Neural crest cell (in vitro differentiated cells): ENCODE results near the gene RPL32. TPM values are rescaled to one million over a fixed set of nuclear protein-coding genes. Genes with fewer than 3 reads are reported as not detected.

Experiments
- DNase-seq: peaks from one replicate; pipeline ENCODE4 v3.0.0; 2021; ENCODE audit warnings: low read depth, mixed read lengths, low spot score
- H3K27ac Mint-ChIP-seq: one replicate; pipeline ENCODE4 v1.8.0; 2021; ENCODE audit warnings: mild to moderate bottlenecking, mixed read lengths; ENCODE audit not compliant: unreplicated experiment
- H3K27me3 Mint-ChIP-seq: 2 replicates; pipeline ENCODE4 v1.8.0; 2021; ENCODE audit warnings: low read depth, mild to moderate bottlenecking, mixed read lengths
- H3K36me3 Mint-ChIP-seq: 2 replicates; pipeline ENCODE4 v1.8.0; 2021; ENCODE audit warnings: low read depth, mild to moderate bottlenecking, mixed read lengths
- H3K4me1 Mint-ChIP-seq: 2 replicates; pipeline ENCODE4 v1.8.0; 2021; ENCODE audit warnings: mixed read lengths
- H3K4me3 Mint-ChIP-seq: one replicate; pipeline ENCODE4 v1.8.0; 2021; ENCODE audit warnings: mild to moderate bottlenecking, mixed read lengths
- H3K9me3 Mint-ChIP-seq: 2 replicates; pipeline ENCODE4 v1.8.0; 2021; ENCODE audit warnings: mixed read lengths
- total RNA-seq: library from RNA; stranded (reverse); gene quantifications from 2 replicates; pipeline ENCODE4 v1.2.1, GENCODE V29; 2021
- TF ChIP-seq, protein P1 (sequence below): fragments of 200-600 bp; sonication (generic); conservative IDR thresholded peaks from 2 replicates; pipeline ENCODE4 v1.5.0; 2021; ENCODE audit warnings: antibody characterized with exemption, mild to moderate bottlenecking

Gene RPL32
- total RNA-seq, 1 donor from 2014 or later = 1,918 TPM

DNA sequence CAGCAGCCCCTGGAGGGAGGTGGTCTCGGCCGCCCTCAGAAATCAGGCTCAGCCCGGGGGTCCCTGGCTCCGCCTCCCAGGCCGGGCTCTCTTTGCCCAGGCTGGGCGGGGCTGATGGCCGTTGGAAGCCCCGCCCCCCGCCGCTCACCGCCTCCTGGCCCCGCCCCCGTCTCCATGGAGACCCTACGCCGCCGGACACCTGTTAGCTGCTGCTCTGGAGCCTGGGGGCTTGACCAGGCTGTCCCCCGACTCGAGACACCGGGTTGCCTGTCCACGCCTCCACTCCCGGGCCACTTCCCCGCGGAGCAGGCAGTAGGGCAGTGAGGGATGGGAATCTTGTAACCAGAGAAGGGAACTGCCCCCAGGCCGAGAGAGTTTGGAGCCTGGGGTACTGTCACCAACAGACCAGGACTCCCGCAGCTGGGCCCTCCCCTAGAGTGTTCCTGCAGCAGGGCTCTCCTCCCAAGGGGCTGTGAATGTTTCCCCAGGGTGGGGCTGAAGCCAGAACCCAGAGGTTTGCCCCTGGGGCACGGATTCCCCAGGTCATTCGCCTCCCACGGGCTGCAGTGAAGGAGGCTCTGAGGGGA lies 27.8 kb upstream of the RPL32 start:
- H3K4me3 Mint-ChIP-seq = no peak overlapping the region

DNA sequence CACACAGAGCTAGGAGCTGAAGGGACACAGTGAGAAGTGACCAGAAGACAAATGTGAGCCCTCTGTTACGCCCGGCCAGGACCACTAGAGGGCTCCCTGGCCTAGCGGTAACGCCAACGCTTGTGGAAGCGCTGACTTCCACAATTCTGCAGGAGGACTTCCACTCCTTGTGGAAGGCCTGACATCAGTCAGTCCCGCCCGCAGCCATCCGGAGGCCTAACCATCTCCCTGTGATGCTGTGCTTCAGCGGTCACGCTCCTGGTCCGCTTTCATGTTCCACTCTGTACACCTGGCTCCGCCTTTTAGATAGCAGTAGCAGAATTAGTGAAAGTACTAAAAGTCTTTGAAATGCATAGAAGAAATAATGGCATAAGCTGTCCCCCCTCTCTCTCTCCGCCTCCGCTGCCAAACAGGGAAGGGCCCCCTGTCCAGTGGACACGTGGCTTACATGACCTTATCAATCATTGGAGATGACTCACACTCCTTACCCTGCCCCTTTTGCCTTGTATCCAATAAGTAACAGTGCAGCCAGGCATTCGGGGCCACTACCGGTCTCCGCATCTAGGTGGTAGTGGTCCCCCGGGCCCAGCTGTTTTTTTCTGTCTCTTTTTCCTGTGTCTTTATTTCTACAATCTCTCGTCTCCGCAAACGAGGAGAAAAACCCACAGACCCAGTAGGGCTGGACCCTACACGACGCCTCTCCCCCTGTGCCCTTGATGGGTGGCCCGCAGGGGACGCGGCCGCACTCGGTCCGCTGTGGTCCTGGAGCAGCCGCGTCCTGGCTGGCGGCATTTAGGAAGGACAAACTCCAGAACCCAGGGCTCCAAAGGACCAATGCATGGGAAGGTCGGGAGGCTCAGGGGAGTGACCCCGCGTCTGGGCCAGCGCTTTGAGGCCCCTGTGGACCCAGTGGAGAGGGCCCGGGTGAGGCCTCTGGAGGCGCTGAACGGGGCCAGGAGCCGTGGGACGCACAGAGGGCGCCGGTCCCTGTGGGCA lies 27.0 kb upstream of the RPL32 start:
- Mint-ChIP-seq H3K27me3 (peaks cover 9% of the 10 kb centered on the region), H3K4me3 (peak overlapping the region; percentile 80), H3K9me3 (no peaks in the 10 kb centered on the region), H3K4me1 (peaks cover 13% of the 10 kb centered on the region), H3K36me3 (peaks cover 2% of the 10 kb centered on the region), H3K27ac (peak overlapping the region; percentile 73)
- TF ChIP-seq, protein P1, sequence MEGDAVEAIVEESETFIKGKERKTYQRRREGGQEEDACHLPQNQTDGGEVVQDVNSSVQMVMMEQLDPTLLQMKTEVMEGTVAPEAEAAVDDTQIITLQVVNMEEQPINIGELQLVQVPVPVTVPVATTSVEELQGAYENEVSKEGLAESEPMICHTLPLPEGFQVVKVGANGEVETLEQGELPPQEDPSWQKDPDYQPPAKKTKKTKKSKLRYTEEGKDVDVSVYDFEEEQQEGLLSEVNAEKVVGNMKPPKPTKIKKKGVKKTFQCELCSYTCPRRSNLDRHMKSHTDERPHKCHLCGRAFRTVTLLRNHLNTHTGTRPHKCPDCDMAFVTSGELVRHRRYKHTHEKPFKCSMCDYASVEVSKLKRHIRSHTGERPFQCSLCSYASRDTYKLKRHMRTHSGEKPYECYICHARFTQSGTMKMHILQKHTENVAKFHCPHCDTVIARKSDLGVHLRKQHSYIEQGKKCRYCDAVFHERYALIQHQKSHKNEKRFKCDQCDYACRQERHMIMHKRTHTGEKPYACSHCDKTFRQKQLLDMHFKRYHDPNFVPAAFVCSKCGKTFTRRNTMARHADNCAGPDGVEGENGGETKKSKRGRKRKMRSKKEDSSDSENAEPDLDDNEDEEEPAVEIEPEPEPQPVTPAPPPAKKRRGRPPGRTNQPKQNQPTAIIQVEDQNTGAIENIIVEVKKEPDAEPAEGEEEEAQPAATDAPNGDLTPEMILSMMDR = peak; percentile 93
- peak; percentile 84 for DNase-seq

More for the DNA sequence above, 27.8 kb upstream of the RPL32 start:
- peaks cover 9% of the 10 kb centered on the region for H3K27me3 Mint-ChIP-seq
- TF ChIP-seq, protein P1 = no peak
- no peak overlapping the region for H3K27ac Mint-ChIP-seq
- DNase-seq = peak; percentile 76
- H3K36me3 Mint-ChIP-seq = peaks cover 2% of the 10 kb centered on the region
- no peaks in the 10 kb centered on the region for H3K9me3 Mint-ChIP-seq
- H3K4me1 Mint-ChIP-seq = peaks cover 13% of the 10 kb centered on the region

DNA sequence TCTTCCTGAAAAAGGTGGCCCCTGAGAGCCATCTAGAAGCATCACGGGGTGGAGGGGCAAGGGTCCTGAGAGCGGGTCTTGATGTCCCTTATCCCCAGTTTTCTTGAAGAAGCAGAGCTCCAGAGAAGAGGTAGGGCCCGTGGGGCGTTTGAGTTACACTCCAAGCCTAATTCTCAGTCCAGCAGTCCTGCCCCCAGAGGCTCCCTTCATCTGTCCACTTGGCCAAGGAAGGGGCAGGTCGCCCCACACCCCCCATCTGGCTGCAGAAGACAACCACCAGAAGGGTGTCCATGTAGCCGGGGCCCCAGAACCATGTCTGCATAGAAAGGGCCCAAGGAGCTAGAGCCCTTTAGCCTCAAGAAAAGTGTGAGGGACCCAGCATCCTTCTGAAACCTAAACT lies 25.5 kb upstream of the RPL32 start:
- H3K27me3 Mint-ChIP-seq = peaks cover 9% of the 10 kb centered on the region
- H3K4me3 Mint-ChIP-seq = no peak overlapping the region
- H3K9me3 Mint-ChIP-seq = no peaks in the 10 kb centered on the region
- no peak for DNase-seq
- peaks cover 2% of the 10 kb centered on the region for H3K36me3 Mint-ChIP-seq
- TF ChIP-seq, protein P1 = no peak
- peaks cover 13% of the 10 kb centered on the region for H3K4me1 Mint-ChIP-seq
- no peak overlapping the region for H3K27ac Mint-ChIP-seq

DNA sequence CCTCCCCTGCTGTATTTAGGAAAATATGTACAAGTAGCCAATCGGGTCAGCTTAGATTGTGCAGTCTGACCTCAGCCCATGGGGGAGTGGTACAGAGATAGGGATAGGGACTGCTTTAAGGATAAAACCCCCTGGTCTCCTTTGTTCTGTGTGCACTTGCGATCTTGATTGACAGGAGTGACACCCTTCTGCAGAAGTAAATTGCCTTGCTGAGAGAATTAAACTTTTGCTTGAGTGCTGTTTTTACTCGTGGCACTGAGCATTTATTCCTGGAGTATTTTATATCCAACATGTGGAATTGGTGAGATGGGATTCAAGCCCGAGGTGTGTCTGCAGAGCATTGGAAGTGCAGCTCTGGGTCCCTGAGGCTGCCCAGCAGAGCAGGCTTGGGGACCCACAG lies 23.9 kb upstream of the RPL32 start:
- Mint-ChIP-seq H3K36me3 (peaks cover 2% of the 10 kb centered on the region), H3K9me3 (no peaks in the 10 kb centered on the region), H3K4me3 (no peak overlapping the region), H3K27me3 (peaks cover 2% of the 10 kb centered on the region), H3K27ac (no peak overlapping the region), H3K4me1 (peaks cover 13% of the 10 kb centered on the region)
- TF ChIP-seq, protein P1 = no peak
- no peak for DNase-seq

DNA sequence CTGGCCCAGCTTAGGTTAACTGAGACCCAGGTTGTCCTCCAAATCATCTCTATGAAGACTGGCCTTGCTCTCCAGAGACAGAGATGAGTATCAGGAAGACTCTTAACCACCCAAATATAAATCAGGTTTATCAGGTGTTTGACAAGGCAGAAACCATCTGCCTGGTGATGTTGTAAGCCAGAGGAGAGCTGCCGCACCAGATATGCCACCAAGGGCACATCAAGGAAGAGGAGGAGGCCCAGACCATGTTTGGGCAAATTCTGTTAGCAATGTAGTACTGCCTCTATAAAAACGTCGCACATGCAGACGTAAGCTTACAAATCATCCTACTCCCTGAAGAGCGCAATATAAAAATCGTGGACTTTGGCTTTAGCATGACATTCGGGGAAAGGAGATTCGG lies 21.0 kb upstream of the RPL32 start:
- H3K9me3 Mint-ChIP-seq = no peaks in the 10 kb centered on the region
- no peak overlapping the region for H3K27ac Mint-ChIP-seq
- H3K36me3 Mint-ChIP-seq = peaks cover 2% of the 10 kb centered on the region
- no peak overlapping the region for H3K4me3 Mint-ChIP-seq
- DNase-seq = no peak
- TF ChIP-seq, protein P1 = no peak
- H3K27me3 Mint-ChIP-seq = peaks cover 2% of the 10 kb centered on the region
- H3K4me1 Mint-ChIP-seq = peaks cover 4% of the 10 kb centered on the region
